HCT116 (cell line): ENCODE data around the gene HEG1. TPM values are rescaled to one million over a fixed set of nuclear protein-coding genes. Genes with fewer than 3 reads are reported as not detected.

Experiments used
- ATAC-seq: fragments of 200-7000 bp; cut with Tn5 transposase; 2 replicates; pipeline ENCODE4 v1.9.1; 2020; ENCODE audit warnings: mild to moderate bottlenecking, moderate library complexity
- BruUV-seq: library from RNA; stranded (reverse); fragments of 400-500 nt; replicated peaks from 2 replicates; lab custom pipeline; 2021; lab: Mats Ljungman, UMichigan
- CTCF ChIA-PET: fragments of 300-600 bp; sonication (Branson Sonifier 250); formaldehyde crosslinking; loops from one replicate; lab custom pipeline; 2021; ENCODE audit warnings: antibody characterized with exemption; lab: Charles Lee
- POLR2A ChIA-PET: fragments of 300-600, 350-600 bp; sonication (Branson Sonifier 250); formaldehyde crosslinking; loops from one replicate; lab custom pipeline; 2021; ENCODE audit warnings: antibody characterized with exemption; lab: Charles Lee
- RAD21 ChIA-PET, 2 experiments: fragments of 300-600 bp; sonication (Branson Sonifier 250); formaldehyde crosslinking; loops; one replicate each; lab custom pipeline; 2023; ENCODE audit warnings: low total read pairs in 2 of 2; ENCODE audit not compliant: uncharacterized antibody in 2 of 2, unreplicated experiment in 2 of 2, low non-redundant PET in 1 of 2; lab: Charles Lee
- DNase-seq: peaks from one replicate; pipeline ENCODE4 v3.0.0-alpha.2; 2010; ENCODE audit warnings: low read depth, low spot score
- H2AFZ ChIP-seq: fragments of 200-600 bp; shearing (Covaris generic), sonication (generic); 2 replicates; pipeline ENCODE4 v1.6.1; 2017; ENCODE audit warnings: low read depth, mixed run types, mixed read lengths, antibody characterized with exemption, low read length; ENCODE audit not compliant: poor library complexity, severe bottlenecking
- H3K27ac ChIP-seq: 2 replicates; pipeline ENCODE4 v1.5.1; 2012; ENCODE audit warnings: low read depth, low read length
- H3K27me3 ChIP-seq: fragments of 200-600 bp; sonication (generic); 2 replicates; pipeline ENCODE4 v1.6.1; 2016; ENCODE audit warnings: mixed run types, low read length, mixed read lengths; ENCODE audit not compliant: insufficient read depth
- H3K36me3 ChIP-seq, 2 experiments: fragments of 200-500 bp in 1 of 2; fragments of 200-600 bp in 1 of 2; sonication (Bioruptor generic) in 1 of 2; sonication (generic) in 1 of 2; 2 replicates each; pipeline versions ENCODE4 v1.5.1 to v1.6.1; 2014 to 2016; ENCODE audit warnings: low read length in 2 of 2, inconsistent platforms in 1 of 2, mixed read lengths in 1 of 2, mixed run types in 1 of 2; ENCODE audit not compliant: insufficient read depth in 2 of 2, control insufficient read depth in 1 of 2
- H3K4me1 ChIP-seq, 2 experiments: fragments of 200-600 bp in 1 of 2; sonication (generic) in 1 of 2; 2 replicates each; pipeline versions ENCODE4 v1.5.1 to v1.6.1; 2012 to 2017; ENCODE audit warnings: low read length in 2 of 2, inconsistent platforms in 1 of 2, mild to moderate bottlenecking in 1 of 2, mixed read lengths in 1 of 2, mixed run types in 1 of 2, moderate library complexity in 1 of 2; ENCODE audit not compliant: insufficient read depth in 2 of 2, control insufficient read depth in 1 of 2
- H3K4me2 ChIP-seq: fragments of 200-600 bp; sonication (generic); 2 replicates; pipeline ENCODE4 v1.6.1; 2017; ENCODE audit warnings: mixed run types, low read length, mixed read lengths
- H3K4me3 ChIP-seq, 2 experiments: fragments of 200-600 bp in 1 of 2; sonication (generic) in 1 of 2; replicated peaks in 1 of 2; 2 replicates each; pipeline ENCODE4 v1.5.1; 2011 to 2016; ENCODE audit warnings: low read length in 2 of 2, control low read depth in 1 of 2, low read depth in 1 of 2, mild to moderate bottlenecking in 1 of 2, mixed read lengths in 1 of 2, mixed run types in 1 of 2
- H3K79me2 ChIP-seq: fragments of 200-600 bp; sonication (generic); 2 replicates; pipeline ENCODE4 v1.6.1; 2017; ENCODE audit warnings: mild to moderate bottlenecking, mixed run types, low read length, moderate library complexity, mixed read lengths; ENCODE audit not compliant: insufficient read depth
- H3K9ac ChIP-seq: fragments of 200-600 bp; sonication (generic); 2 replicates; pipeline ENCODE4 v1.6.1; 2016; ENCODE audit warnings: low read length, mixed read lengths
- H3K9me2 ChIP-seq: fragments of 200-600 bp; sonication (generic), shearing (Covaris generic); 2 replicates; pipeline ENCODE4 v1.6.1; 2017; ENCODE audit warnings: mixed run types, mild to moderate bottlenecking, moderate library complexity; ENCODE audit not compliant: insufficient read depth
- H3K9me3 ChIP-seq, 2 experiments: fragments of 200-500 bp in 1 of 2; fragments of 200-600 bp in 1 of 2; sonication (Bioruptor generic) in 1 of 2; sonication (generic) in 1 of 2; 2 replicates each; pipeline ENCODE4 v1.6.1; 2014 to 2017; ENCODE audit warnings: low read length in 2 of 2, mixed read lengths in 2 of 2, inconsistent platforms in 1 of 2, low read depth in 1 of 2, mild to moderate bottlenecking in 1 of 2, mixed run types in 1 of 2, moderate library complexity in 1 of 2; ENCODE audit not compliant: control insufficient read depth in 1 of 2, insufficient read depth in 1 of 2
- H4K20me1 ChIP-seq: fragments of 200-600 bp; sonication (generic), shearing (Covaris generic); 2 replicates; pipeline ENCODE4 v1.6.1; 2017; ENCODE audit warnings: mixed run types, mild to moderate bottlenecking, moderate library complexity; ENCODE audit not compliant: insufficient read depth
- CEBPB ChIP-seq: IDR thresholded peaks from 2 replicates; pipeline ENCODE4 v1.6.1; 2012; ENCODE audit warnings: low read depth
- EGR1 ChIP-seq: IDR thresholded peaks from 2 replicates; pipeline ENCODE4 v1.6.1; 2012; ENCODE audit warnings: low read depth
- EZH2 ChIP-seq: fragments of 200-600 bp; sonication (generic); IDR thresholded peaks from 2 replicates; pipeline ENCODE4 v1.6.1; 2017; ENCODE audit warnings: antibody characterized with exemption, mixed run types
- EZH2phosphoT487 ChIP-seq: fragments of 200-600 bp; IDR thresholded peaks from 2 replicates; pipeline ENCODE4 v1.6.1; 2018; ENCODE audit warnings: antibody characterized with exemption, borderline replicate concordance
- FOSL1 ChIP-seq: IDR thresholded peaks from 2 replicates; pipeline ENCODE4 v1.6.1; 2012; ENCODE audit warnings: low read depth
- JUND ChIP-seq: IDR thresholded peaks from 2 replicates; pipeline ENCODE4 v1.6.1; 2012
- POLR2A ChIP-seq: IDR thresholded peaks from 2 replicates; pipeline ENCODE4 v1.7.0; 2011; ENCODE audit warnings: borderline replicate concordance; ENCODE audit not compliant: insufficient read depth, insufficient read length; ENCODE audit errors: extremely low read depth
- RAD21 ChIP-seq: IDR thresholded peaks from 2 replicates; pipeline ENCODE4 v1.6.1; 2012; ENCODE audit warnings: low read depth, mild to moderate bottlenecking
- SRF ChIP-seq: IDR thresholded peaks from 2 replicates; pipeline ENCODE4 v1.6.1; 2012; ENCODE audit warnings: low read depth
- TCF7L2 ChIP-seq: IDR thresholded peaks from 2 replicates; pipeline ENCODE4 v1.7.0; 2011; ENCODE audit warnings: borderline replicate concordance, inconsistent platforms; ENCODE audit not compliant: insufficient read depth, insufficient read length; ENCODE audit errors: extremely low read depth
- YY1 ChIP-seq: IDR thresholded peaks from 2 replicates; pipeline ENCODE4 v1.6.1; 2011; ENCODE audit warnings: low read length, low read depth, moderate library complexity, mild to moderate bottlenecking; ENCODE audit not compliant: insufficient replicate concordance; ENCODE audit errors: extremely low read depth
- ZFX ChIP-seq: fragments of 450-650 bp; IDR thresholded peaks from 2 replicates; pipeline ENCODE4 v1.6.1; 2017
- intact Hi-C: fragments of 100-400 bp; cut with micrococcal nuclease; formaldehyde crosslinking; loops from 2 replicates; pipeline ENCODE4 v1.10.0; 2022
- total RNA-seq: library from RNA; stranded (reverse); gene quantifications from one replicate; pipeline ENCODE4 v1.2.1, GENCODE V29; 2021; ENCODE audit not compliant: unreplicated experiment
- TF ChIP-seq, protein P1 (sequence below): IDR thresholded peaks from 2 replicates; pipeline ENCODE4 v1.6.1; 2011; ENCODE audit warnings: mild to moderate bottlenecking, low read length, moderate library complexity; ENCODE audit not compliant: insufficient replicate concordance; ENCODE audit errors: extremely low read depth
- TF ChIP-seq, protein P2 (sequence below): IDR thresholded peaks from 2 replicates; pipeline ENCODE4 v1.6.1; 2012; ENCODE audit warnings: low read depth

The HEG1 gene
- total RNA-seq, 1 experiment from 2014 or later = 2.6 TPM

DNA sequence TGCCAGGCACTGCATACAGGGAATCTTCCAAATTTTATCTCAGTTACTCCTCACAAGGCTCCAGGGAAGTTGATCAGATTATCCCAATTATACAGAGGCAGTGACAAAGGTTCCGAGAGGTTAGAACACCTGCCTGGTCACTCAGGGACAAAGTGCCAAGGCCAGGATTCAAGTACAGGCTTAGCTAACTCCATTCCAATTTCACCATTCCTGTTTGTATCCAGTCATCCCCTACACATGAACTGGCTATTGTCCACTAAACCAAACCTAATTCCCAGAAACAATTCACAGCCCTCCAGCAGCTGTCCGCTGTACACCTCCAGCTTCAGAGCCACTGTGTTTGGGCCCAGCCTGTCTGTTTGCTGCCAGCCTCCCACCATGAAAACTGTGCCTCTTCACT lies 137.3 kb downstream of the HEG1 start:
- no peaks in the 10 kb centered on the region for H3K9me3 ChIP-seq
- RAD21 ChIA-PET = no interaction called here
- TF ChIP-seq, protein P1, sequence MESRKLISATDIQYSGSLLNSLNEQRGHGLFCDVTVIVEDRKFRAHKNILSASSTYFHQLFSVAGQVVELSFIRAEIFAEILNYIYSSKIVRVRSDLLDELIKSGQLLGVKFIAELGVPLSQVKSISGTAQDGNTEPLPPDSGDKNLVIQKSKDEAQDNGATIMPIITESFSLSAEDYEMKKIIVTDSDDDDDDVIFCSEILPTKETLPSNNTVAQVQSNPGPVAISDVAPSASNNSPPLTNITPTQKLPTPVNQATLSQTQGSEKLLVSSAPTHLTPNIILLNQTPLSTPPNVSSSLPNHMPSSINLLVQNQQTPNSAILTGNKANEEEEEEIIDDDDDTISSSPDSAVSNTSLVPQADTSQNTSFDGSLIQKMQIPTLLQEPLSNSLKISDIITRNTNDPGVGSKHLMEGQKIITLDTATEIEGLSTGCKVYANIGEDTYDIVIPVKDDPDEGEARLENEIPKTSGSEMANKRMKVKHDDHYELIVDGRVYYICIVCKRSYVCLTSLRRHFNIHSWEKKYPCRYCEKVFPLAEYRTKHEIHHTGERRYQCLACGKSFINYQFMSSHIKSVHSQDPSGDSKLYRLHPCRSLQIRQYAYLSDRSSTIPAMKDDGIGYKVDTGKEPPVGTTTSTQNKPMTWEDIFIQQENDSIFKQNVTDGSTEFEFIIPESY = no peak
- TF ChIP-seq YY1 (no peak), POLR2A (no peak)
- TF ChIP-seq, all 23 proteins: peak for 0
- Histone ChIP-seq H3K4me2 (no peak overlapping the region), H3K79me2 (no peaks in the 10 kb centered on the region), H4K20me1 (no peaks in the 10 kb centered on the region), H3K4me1 (no peaks in the 10 kb centered on the region), H3K27ac (no peak overlapping the region), H3K4me3 (no peak overlapping the region), H3K9me2 (no peaks in the 10 kb centered on the region), H2AFZ (no peak overlapping the region), H3K27me3 (no peaks in the 10 kb centered on the region), H3K36me3 (no peaks in the 10 kb centered on the region), H3K9ac (no peak overlapping the region)
- POLR2A ChIA-PET = no interaction called here
- no peak for ATAC-seq
- BruUV-seq = no TSS peak
- intact Hi-C loops = no loop called here
- no peak for DNase-seq
- CTCF ChIA-PET = interaction anchor here (1.7 kb wide), 1 partner anchor 10 kb away, joined by 6 read pairs; no protein-coding TSS in a partner anchor

DNA sequence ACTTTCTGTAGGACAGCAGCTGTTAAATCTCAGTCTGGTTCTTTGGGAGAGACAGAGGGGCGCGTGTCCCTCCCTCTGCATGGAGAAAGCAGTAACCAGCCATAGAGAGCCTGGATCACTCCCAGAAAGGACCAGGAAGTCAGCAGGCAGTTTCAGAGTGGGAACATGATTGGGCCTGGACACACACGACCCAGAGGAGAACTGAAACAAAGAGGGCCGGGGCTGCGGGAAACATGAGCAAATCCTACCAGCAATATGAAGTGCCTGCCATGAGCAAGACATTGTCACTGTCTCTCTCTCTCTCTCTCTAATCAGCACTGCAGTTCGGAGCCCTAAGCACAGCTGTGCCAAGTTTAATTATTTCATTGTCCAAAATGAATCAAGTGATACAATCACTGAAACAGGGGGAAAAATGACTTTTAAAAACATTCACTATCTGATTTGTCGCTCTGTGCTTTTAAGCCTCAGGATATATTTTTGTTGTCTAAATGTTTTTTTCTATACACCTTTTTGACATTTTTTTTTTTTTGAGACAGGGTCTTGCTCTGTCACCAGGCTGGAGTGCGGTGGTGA lies 138.9 kb downstream of the HEG1 start:
- no peak overlapping the region for H3K27ac ChIP-seq
- no peaks in the 10 kb centered on the region for H4K20me1 ChIP-seq
- no peak overlapping the region for H3K4me3 ChIP-seq
- ChIA-PET RAD21 (no interaction called here), POLR2A (no interaction called here), CTCF (interaction anchor here (1.7 kb wide), 1 partner anchor 12 kb away, joined by 6 read pairs; no protein-coding TSS in a partner anchor)
- DNase-seq (no peak), ATAC-seq (no peak)
- no peaks in the 10 kb centered on the region for H3K9me3 ChIP-seq
- H3K4me2 ChIP-seq = no peak overlapping the region
- intact Hi-C loops = no loop called here
- no peaks in the 10 kb centered on the region for H3K27me3 ChIP-seq
- H3K79me2 ChIP-seq = no peaks in the 10 kb centered on the region
- no peaks in the 10 kb centered on the region for H3K4me1 ChIP-seq
- no TSS peak for BruUV-seq
- no peak overlapping the region for H3K9ac ChIP-seq
- H2AFZ ChIP-seq = no peak overlapping the region
- no peaks in the 10 kb centered on the region for H3K36me3 ChIP-seq
- H3K9me2 ChIP-seq = no peaks in the 10 kb centered on the region
- TF ChIP-seq YY1 = no peak
- no peak for TF ChIP-seq EGR1
- no peak for TF ChIP-seq FOSL1
- TF ChIP-seq ZFX = no peak
- no peak for TF ChIP-seq CEBPB
- TF ChIP-seq, protein P2, sequence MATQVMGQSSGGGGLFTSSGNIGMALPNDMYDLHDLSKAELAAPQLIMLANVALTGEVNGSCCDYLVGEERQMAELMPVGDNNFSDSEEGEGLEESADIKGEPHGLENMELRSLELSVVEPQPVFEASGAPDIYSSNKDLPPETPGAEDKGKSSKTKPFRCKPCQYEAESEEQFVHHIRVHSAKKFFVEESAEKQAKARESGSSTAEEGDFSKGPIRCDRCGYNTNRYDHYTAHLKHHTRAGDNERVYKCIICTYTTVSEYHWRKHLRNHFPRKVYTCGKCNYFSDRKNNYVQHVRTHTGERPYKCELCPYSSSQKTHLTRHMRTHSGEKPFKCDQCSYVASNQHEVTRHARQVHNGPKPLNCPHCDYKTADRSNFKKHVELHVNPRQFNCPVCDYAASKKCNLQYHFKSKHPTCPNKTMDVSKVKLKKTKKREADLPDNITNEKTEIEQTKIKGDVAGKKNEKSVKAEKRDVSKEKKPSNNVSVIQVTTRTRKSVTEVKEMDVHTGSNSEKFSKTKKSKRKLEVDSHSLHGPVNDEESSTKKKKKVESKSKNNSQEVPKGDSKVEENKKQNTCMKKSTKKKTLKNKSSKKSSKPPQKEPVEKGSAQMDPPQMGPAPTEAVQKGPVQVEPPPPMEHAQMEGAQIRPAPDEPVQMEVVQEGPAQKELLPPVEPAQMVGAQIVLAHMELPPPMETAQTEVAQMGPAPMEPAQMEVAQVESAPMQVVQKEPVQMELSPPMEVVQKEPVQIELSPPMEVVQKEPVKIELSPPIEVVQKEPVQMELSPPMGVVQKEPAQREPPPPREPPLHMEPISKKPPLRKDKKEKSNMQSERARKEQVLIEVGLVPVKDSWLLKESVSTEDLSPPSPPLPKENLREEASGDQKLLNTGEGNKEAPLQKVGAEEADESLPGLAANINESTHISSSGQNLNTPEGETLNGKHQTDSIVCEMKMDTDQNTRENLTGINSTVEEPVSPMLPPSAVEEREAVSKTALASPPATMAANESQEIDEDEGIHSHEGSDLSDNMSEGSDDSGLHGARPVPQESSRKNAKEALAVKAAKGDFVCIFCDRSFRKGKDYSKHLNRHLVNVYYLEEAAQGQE = no peak
- TF ChIP-seq SRF = no peak
- no peak for TF ChIP-seq POLR2A
- TF ChIP-seq EZH2 = no peak
- no peak for TF ChIP-seq EZH2phosphoT487
- TF ChIP-seq TCF7L2 = no peak
- TF ChIP-seq RAD21 = no peak
- no peak for TF ChIP-seq JUND
